CD14-positive monocyte (primary cell): ENCODE measurements around the gene PTPRN2. TPM values are rescaled to one million over a fixed set of nuclear protein-coding genes. Genes with fewer than 3 reads are reported as not detected.

Source experiments
- DNase-seq, 3 donors: peaks; one replicate each; pipeline ENCODE4 v3.0.0-alpha.2; 2011 to 2022
- H2AFZ ChIP-seq: 2 replicates; pipeline ENCODE4 v1.6.0; 2012; ENCODE audit warnings: mild to moderate bottlenecking, low read depth, low read length, inconsistent platforms; ENCODE audit not compliant: insufficient read depth, poor library complexity, severe bottlenecking
- H3K27ac ChIP-seq, 2 donors: 1 replicate in 1 of 2; 2 replicates in 1 of 2; pipeline ENCODE4 v1.5.1; 2012 to 2013; ENCODE audit warnings: low read length in 2 of 2, control low read depth in 1 of 2, inconsistent platforms in 1 of 2, low read depth in 1 of 2, mild to moderate bottlenecking in 1 of 2
- H3K27me3 ChIP-seq, 2 donors: one replicate each; pipeline versions ENCODE4 v1.6.0 to v1.6.1; 2011 to 2013; ENCODE audit warnings: low read length in 2 of 2; ENCODE audit not compliant: control insufficient read depth in 2 of 2, insufficient read depth in 2 of 2
- H3K36me3 ChIP-seq, 2 donors: replicated peaks in 1 of 2; 1 replicate in 1 of 2; 2 replicates in 1 of 2; pipeline versions ENCODE4 v1.5.1 to v1.6.1; 2012 to 2013; ENCODE audit warnings: low read length in 2 of 2, control low read depth in 1 of 2, inconsistent platforms in 1 of 2, mild to moderate bottlenecking in 1 of 2; ENCODE audit not compliant: insufficient read depth in 2 of 2, control insufficient read depth in 1 of 2
- H3K4me1 ChIP-seq, 2 donors: 1 replicate in 1 of 2; 2 replicates in 1 of 2; pipeline versions ENCODE4 v1.5.1 to v1.6.1; 2012 to 2013; ENCODE audit warnings: low read length in 2 of 2, control low read depth in 1 of 2, inconsistent platforms in 1 of 2, mild to moderate bottlenecking in 1 of 2, moderate library complexity in 1 of 2; ENCODE audit not compliant: insufficient read depth in 2 of 2, control insufficient read depth in 1 of 2
- H3K4me2 ChIP-seq: replicated peaks from 2 replicates; pipeline ENCODE3; 2012; ENCODE audit warnings: low read length, moderate library complexity, mild to moderate bottlenecking; ENCODE audit not compliant: poor library complexity, severe bottlenecking; ENCODE audit errors: extremely low read depth
- H3K4me3 ChIP-seq, 3 experiments: fragments of 200-600 bp in 1 of 3; sonication (generic) in 1 of 3; replicated peaks in 1 of 3; 1 replicate in 2 of 3; 2 replicates in 1 of 3; pipeline ENCODE4 v1.5.1; 2011 to 2013; ENCODE audit warnings: low read length in 3 of 3, mild to moderate bottlenecking in 3 of 3, control low read depth in 2 of 3, low read depth in 2 of 3, inconsistent platforms in 1 of 3, moderate library complexity in 1 of 3
- H3K79me2 ChIP-seq: 2 replicates; pipeline ENCODE4 v1.6.0; 2012; ENCODE audit warnings: mild to moderate bottlenecking, control low read depth, inconsistent platforms, low read length, moderate library complexity; ENCODE audit not compliant: insufficient read depth
- H3K9ac ChIP-seq: 2 replicates; pipeline ENCODE4 v1.6.0; 2017; ENCODE audit warnings: low read length, mild to moderate bottlenecking; ENCODE audit not compliant: insufficient read depth, poor library complexity, severe bottlenecking
- H3K9me3 ChIP-seq, 2 donors: replicated peaks in 1 of 2; 1 replicate in 1 of 2; 2 replicates in 1 of 2; pipeline versions ENCODE4 v1.5.1 to v1.6.1; 2012 to 2013; ENCODE audit warnings: low read length in 2 of 2, control low read depth in 1 of 2; ENCODE audit not compliant: control insufficient read depth in 1 of 2, insufficient read depth in 1 of 2
- H4K20me1 ChIP-seq: 2 replicates; pipeline ENCODE4 v1.6.0; 2012; ENCODE audit warnings: mild to moderate bottlenecking, low read length, control low read depth, moderate library complexity; ENCODE audit not compliant: insufficient read depth
- H3K27ac Mint-ChIP-seq, 7 donors: one replicate each; pipeline ENCODE4 v1.8.0; 2020; ENCODE audit warnings: mild to moderate bottlenecking in 7 of 7, mixed read lengths in 7 of 7, moderate library complexity in 6 of 7, inconsistent platforms in 2 of 7
- H3K27me3 Mint-ChIP-seq, 3 donors: one replicate each; pipeline ENCODE4 v1.8.0; 2021 to 2022; ENCODE audit warnings: low read depth in 3 of 3, mild to moderate bottlenecking in 3 of 3, mixed read lengths in 3 of 3, moderate library complexity in 3 of 3, inconsistent platforms in 1 of 3
- H3K36me3 Mint-ChIP-seq, 2 donors: one replicate each; pipeline ENCODE4 v1.8.0; 2020; ENCODE audit warnings: mixed read lengths in 2 of 2, inconsistent platforms in 1 of 2, mild to moderate bottlenecking in 1 of 2
- H3K4me1 Mint-ChIP-seq: one replicate; pipeline ENCODE4 v1.8.0; 2020; ENCODE audit warnings: mild to moderate bottlenecking, mixed read lengths
- H3K4me3 Mint-ChIP-seq, 2 donors: one replicate each; pipeline ENCODE4 v1.8.0; 2020; ENCODE audit warnings: mild to moderate bottlenecking in 2 of 2, mixed read lengths in 2 of 2, moderate library complexity in 1 of 2
- H3K9me3 Mint-ChIP-seq, 7 donors: one replicate each; pipeline ENCODE4 v1.8.0; 2020 to 2022; ENCODE audit warnings: mixed read lengths in 7 of 7, mild to moderate bottlenecking in 6 of 7, moderate library complexity in 6 of 7, inconsistent platforms in 2 of 7
- WGBS: methylation state at CpG from one replicate; pipeline ENCODE4 v1.1.5; 2013; ENCODE audit warnings: missing lambda C conversion rate; ENCODE audit not compliant: insufficient coverage; 5-methylcytosine and 5-hydroxymethylcytosine counted together
- intact Hi-C, 2 donors: fragments of 100-400 bp; cut with micrococcal nuclease; formaldehyde crosslinking; loops; one replicate each; pipeline versions ENCODE4 v1.15.0 to v1.15.1; 2023
- polyA plus RNA-seq, 3 donors: library from polyadenylated mRNA; depleted of rRNA in 1 of 3; unstranded in 2 of 3; stranded (reverse) in 1 of 3; fragments of 300-500 nt in 2 of 3; fragments of >200 nt in 1 of 3; fragmentation: Illumina TruSeq in 2 of 3; gene quantifications; 1 replicate in 2 of 3; 2 replicates in 1 of 3; pipeline ENCODE4 v1.2.3, GENCODE V29; 2012 to 2021
- TF ChIP-seq, protein P1 (sequence below): fragments of 200-600 bp; IDR thresholded peaks from one replicate; pipeline ENCODE4 v1.8.0; 2022; ENCODE audit warnings: antibody characterized with exemption, mild to moderate bottlenecking

PTPRN2 gene
- polyA plus RNA-seq, 3 donors: 0.25 to 1.4 (median 0.97) TPM

DNA sequence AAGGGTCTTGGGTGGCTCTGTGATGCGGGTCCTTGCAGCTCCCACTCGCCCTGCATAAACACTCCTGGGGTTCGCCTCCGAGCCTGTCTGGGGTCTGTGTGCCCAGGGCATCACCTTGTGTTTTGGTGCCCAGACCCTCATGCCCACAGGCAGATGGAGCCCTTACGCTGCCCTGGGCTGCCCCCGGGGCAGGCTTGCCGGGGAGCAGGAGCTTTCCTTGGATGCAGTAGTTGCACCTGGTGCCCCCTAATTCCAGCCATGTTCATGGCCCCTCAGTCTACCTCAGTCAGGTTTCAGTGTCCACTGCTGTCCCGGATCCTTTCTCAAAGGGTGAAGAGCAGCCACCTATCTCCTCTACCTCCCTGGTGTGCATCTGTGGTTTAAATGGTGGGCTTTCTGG is 396.0 kb downstream of the PTPRN2 start:
- no peaks in the 10 kb centered on the region for H3K79me2 ChIP-seq
- Mint-ChIP-seq H3K9me3 (peaks cover 43 to 80% (median 63%) of the 10 kb centered on the region in 7 donors), H3K4me3 (no peak overlapping the region), H3K27me3 (peaks cover 0 to 3% (median 0%) of the 10 kb centered on the region in 3 donors), H3K36me3 (no peaks in the 10 kb centered on the region), H3K27ac (peak overlapping the region in 1 of 7 donors; percentile 27), H3K4me1 (no peaks in the 10 kb centered on the region)
- H3K9me3 ChIP-seq: peaks cover 82 to 83% of the 10 kb centered on the region in 2 donors
- TF ChIP-seq, protein P1, sequence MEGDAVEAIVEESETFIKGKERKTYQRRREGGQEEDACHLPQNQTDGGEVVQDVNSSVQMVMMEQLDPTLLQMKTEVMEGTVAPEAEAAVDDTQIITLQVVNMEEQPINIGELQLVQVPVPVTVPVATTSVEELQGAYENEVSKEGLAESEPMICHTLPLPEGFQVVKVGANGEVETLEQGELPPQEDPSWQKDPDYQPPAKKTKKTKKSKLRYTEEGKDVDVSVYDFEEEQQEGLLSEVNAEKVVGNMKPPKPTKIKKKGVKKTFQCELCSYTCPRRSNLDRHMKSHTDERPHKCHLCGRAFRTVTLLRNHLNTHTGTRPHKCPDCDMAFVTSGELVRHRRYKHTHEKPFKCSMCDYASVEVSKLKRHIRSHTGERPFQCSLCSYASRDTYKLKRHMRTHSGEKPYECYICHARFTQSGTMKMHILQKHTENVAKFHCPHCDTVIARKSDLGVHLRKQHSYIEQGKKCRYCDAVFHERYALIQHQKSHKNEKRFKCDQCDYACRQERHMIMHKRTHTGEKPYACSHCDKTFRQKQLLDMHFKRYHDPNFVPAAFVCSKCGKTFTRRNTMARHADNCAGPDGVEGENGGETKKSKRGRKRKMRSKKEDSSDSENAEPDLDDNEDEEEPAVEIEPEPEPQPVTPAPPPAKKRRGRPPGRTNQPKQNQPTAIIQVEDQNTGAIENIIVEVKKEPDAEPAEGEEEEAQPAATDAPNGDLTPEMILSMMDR: no peak
- no peak overlapping the region for H2AFZ ChIP-seq
- H3K4me3 ChIP-seq: no peak overlapping the region
- no peaks in the 10 kb centered on the region for H3K36me3 ChIP-seq
- intact Hi-C loops: no loop called here
- WGBS: 93% methylated on average over 7 of the region's 8 CpGs
- no peaks in the 10 kb centered on the region for H3K4me1 ChIP-seq
- no peak for DNase-seq
- H4K20me1 ChIP-seq: no peaks in the 10 kb centered on the region
- H3K27me3 ChIP-seq: no peaks in the 10 kb centered on the region
- no peak overlapping the region for H3K27ac ChIP-seq
- no peak overlapping the region for H3K9ac ChIP-seq
- H3K4me2 ChIP-seq: no peak overlapping the region

DNA sequence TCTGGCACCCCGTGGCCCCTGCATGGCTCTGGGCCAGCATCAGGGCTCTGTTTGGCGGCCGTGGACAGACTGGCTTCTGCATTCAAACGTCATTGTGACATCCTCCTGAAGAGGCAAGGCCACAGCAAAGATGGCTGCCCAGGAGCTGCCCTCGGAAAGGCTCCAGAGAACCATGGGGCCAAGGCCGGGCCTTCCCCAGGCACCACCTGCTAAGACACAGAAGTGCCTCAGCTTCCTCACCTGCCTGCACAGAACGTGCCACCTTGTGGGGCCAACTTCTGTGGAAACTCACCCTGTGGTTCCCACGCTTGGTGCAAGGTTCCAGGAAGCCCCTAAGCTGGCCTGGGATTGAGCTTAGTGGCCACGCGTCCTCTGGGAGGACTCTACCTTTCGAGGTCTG is 396.9 kb downstream of the PTPRN2 start:
- H3K4me2 ChIP-seq: no peak overlapping the region
- no peaks in the 10 kb centered on the region for H3K36me3 Mint-ChIP-seq

More for the DNA sequence above, 396.9 kb downstream of the PTPRN2 start:
- H2AFZ ChIP-seq: no peak overlapping the region
- no peaks in the 10 kb centered on the region for H3K36me3 ChIP-seq
- no peak for DNase-seq
- no peak overlapping the region for H3K9ac ChIP-seq
- no peak overlapping the region for H3K4me3 ChIP-seq
- TF ChIP-seq, protein P1: no peak
- H4K20me1 ChIP-seq: no peaks in the 10 kb centered on the region
- no peaks in the 10 kb centered on the region for H3K79me2 ChIP-seq
- Mint-ChIP-seq H3K4me3 (no peak overlapping the region), H3K9me3 (peaks cover 37 to 73% (median 61%) of the 10 kb centered on the region in 7 donors), H3K4me1 (no peaks in the 10 kb centered on the region), H3K27me3 (peaks cover 0 to 1% (median 0%) of the 10 kb centered on the region in 3 donors), H3K27ac (no peak overlapping the region)
- no peaks in the 10 kb centered on the region for H3K4me1 ChIP-seq
- H3K27me3 ChIP-seq: no peaks in the 10 kb centered on the region
- 85% methylated on average over 10 of the region's 11 CpGs for WGBS
- H3K27ac ChIP-seq: no peak overlapping the region
- H3K9me3 ChIP-seq: peaks cover 75 to 85% of the 10 kb centered on the region in 2 donors
- intact Hi-C loops: no loop called here
